B cell (primary cell): Measurements from ENCODE around the gene LRRC74A. TPM values are rescaled to one million over a fixed set of nuclear protein-coding genes. Genes with fewer than 3 reads are reported as not detected.

ENCODE experiments used
- ATAC-seq: fragments of 200-7000 bp; cut with Tn5 transposase; one replicate; pipeline ENCODE4 v1.10.0; 2021; ENCODE audit warnings: low read depth, mild to moderate bottlenecking, moderate number of reproducible peaks, moderate library complexity
- CTCF ChIA-PET: fragments of 350-600 bp; sonication (Branson Sonifier 250); formaldehyde crosslinking; loops from one replicate; lab custom pipeline; 2021; ENCODE audit warnings: antibody characterized with exemption, inconsistent platforms; lab: Charles Lee
- POLR2A ChIA-PET: fragments of 350-600 bp; sonication (Branson Sonifier 250); formaldehyde crosslinking; loops from one replicate; lab custom pipeline; 2021; ENCODE audit warnings: antibody characterized with exemption; lab: Charles Lee
- DNase-seq: peaks from one replicate; pipeline ENCODE4 v3.0.0; 2013
- H2AFZ ChIP-seq: 2 replicates; pipeline ENCODE4 v1.6.1; 2012; ENCODE audit warnings: mild to moderate bottlenecking, low read depth, low read length; ENCODE audit not compliant: insufficient read depth, poor library complexity, severe bottlenecking
- H3K27ac ChIP-seq, 2 donors: 1 replicate in 1 of 2; 2 replicates in 1 of 2; pipeline ENCODE4 v1.5.1; 2012 to 2013; ENCODE audit warnings: low read length in 2 of 2, mild to moderate bottlenecking in 2 of 2, moderate library complexity in 1 of 2
- H3K27me3 ChIP-seq, 4 experiments: fragments of 200-600 bp in 1 of 4; sonication (generic) in 1 of 4; replicated peaks in 1 of 4; 1 replicate in 2 of 4; 2 replicates in 2 of 4; pipeline versions ENCODE4 v1.6.1 to v1.7.0; 2013 to 2016; ENCODE audit warnings: low read length in 3 of 4, mild to moderate bottlenecking in 2 of 4, mixed read lengths in 1 of 4, moderate library complexity in 1 of 4; ENCODE audit not compliant: insufficient read depth in 4 of 4, control insufficient read depth in 3 of 4; ENCODE audit errors: control extremely low read depth in 1 of 4
- H3K36me3 ChIP-seq, 2 experiments: replicated peaks in 1 of 2; 1 replicate in 1 of 2; 2 replicates in 1 of 2; pipeline versions ENCODE4 v1.6.1 to v1.7.1; 2013; ENCODE audit warnings: low read length in 1 of 2; ENCODE audit not compliant: insufficient read depth in 2 of 2, control insufficient read depth in 1 of 2; ENCODE audit errors: control extremely low read depth in 1 of 2, extremely low read depth in 1 of 2
- H3K4me1 ChIP-seq, 2 donors: fragments of 200-600 bp in 1 of 2; sonication (generic) in 1 of 2; 1 replicate in 1 of 2; 2 replicates in 1 of 2; pipeline versions ENCODE4 v1.5.1 to v1.6.1; 2013 to 2017; ENCODE audit warnings: low read length in 2 of 2; ENCODE audit not compliant: control insufficient read depth in 2 of 2, insufficient read depth in 2 of 2
- H3K4me2 ChIP-seq: replicated peaks from 2 replicates; pipeline ENCODE3; 2012; ENCODE audit warnings: mild to moderate bottlenecking, low read depth, low read length; ENCODE audit not compliant: poor library complexity, severe bottlenecking
- H3K4me3 ChIP-seq, 5 experiments: fragments of 200-600 bp in 1 of 5; sonication (generic) in 1 of 5; 1 replicate in 3 of 5; 2 replicates in 2 of 5; pipeline versions ENCODE4 v1.5.1 to v1.7.0; 2011 to 2016; ENCODE audit warnings: low read length in 4 of 5, mild to moderate bottlenecking in 4 of 5, low read depth in 2 of 5, control low read depth in 1 of 5, moderate library complexity in 1 of 5; ENCODE audit not compliant: insufficient read depth in 1 of 5; ENCODE audit errors: control extremely low read depth in 1 of 5, extremely low read depth in 1 of 5
- H3K79me2 ChIP-seq: fragments of 200-600 bp; sonication (generic); one replicate; pipeline ENCODE4 v1.6.0; 2016; ENCODE audit warnings: low read length; ENCODE audit not compliant: control insufficient read depth, insufficient read depth
- H3K9ac ChIP-seq: fragments of 200-600 bp; sonication (generic); 2 replicates; pipeline ENCODE4 v1.6.1; 2017; ENCODE audit warnings: mild to moderate bottlenecking, low read length, moderate library complexity
- H3K9me3 ChIP-seq, 3 donors: one replicate each; pipeline versions ENCODE4 v1.6.1 to v1.7.1; 2013; ENCODE audit warnings: low read length in 2 of 3; ENCODE audit not compliant: control insufficient read depth in 2 of 3, insufficient read depth in 1 of 3; ENCODE audit errors: control extremely low read depth in 1 of 3
- H4K20me1 ChIP-seq: 2 replicates; pipeline ENCODE4 v1.6.0; 2012; ENCODE audit warnings: mild to moderate bottlenecking, low read length; ENCODE audit not compliant: insufficient read depth, control insufficient read depth, poor library complexity, severe bottlenecking
- H3K27ac Mint-ChIP-seq: one replicate; pipeline ENCODE4 v1.8.0; 2021; ENCODE audit warnings: mixed read lengths
- H3K27me3 Mint-ChIP-seq: one replicate; pipeline ENCODE4 v1.8.0; 2021; ENCODE audit warnings: mixed read lengths
- H3K4me1 Mint-ChIP-seq: one replicate; pipeline ENCODE4 v1.8.0; 2021; ENCODE audit warnings: mixed read lengths
- H3K4me3 Mint-ChIP-seq: one replicate; pipeline ENCODE4 v1.8.0; 2021; ENCODE audit warnings: mixed read lengths
- H3K9me3 Mint-ChIP-seq: one replicate; pipeline ENCODE4 v1.8.0; 2022; ENCODE audit warnings: mixed read lengths; ENCODE audit not compliant: insufficient read depth
- EZH2 ChIP-seq: IDR thresholded peaks from 2 replicates; pipeline ENCODE4 v1.6.1; 2012; ENCODE audit warnings: borderline replicate concordance, low read depth, mild to moderate bottlenecking, moderate library complexity, low read length; ENCODE audit not compliant: insufficient read depth, poor library complexity, severe bottlenecking
- WGBS: methylation state at CpG from one replicate; pipeline ENCODE4 v1.1.5; 2013; ENCODE audit warnings: missing lambda C conversion rate; ENCODE audit not compliant: insufficient coverage; 5-methylcytosine and 5-hydroxymethylcytosine counted together
- intact Hi-C: fragments of 100-400 bp; cut with micrococcal nuclease; formaldehyde crosslinking; loops from one replicate; pipeline ENCODE4 v1.10.0; 2022
- polyA plus RNA-seq: library from polyadenylated mRNA; depleted of rRNA; stranded (reverse); fragments of >200 nt; gene quantifications from 2 replicates; pipeline ENCODE4 v1.2.3, GENCODE V29; 2012
- total RNA-seq, 2 donors: library from RNA; stranded (reverse); fragments of 120-200 nt in 1 of 2; gene quantifications; 1 replicate in 1 of 2; 2 replicates in 1 of 2; pipeline versions ENCODE4 v1.2.3 to v1.2.4, GENCODE V29; 2013 to 2022
- TF ChIP-seq, protein P1 (sequence below): fragments of 200-600 bp; IDR thresholded peaks from one replicate; pipeline ENCODE4 v1.8.0; 2022; ENCODE audit warnings: antibody characterized with exemption, mild to moderate bottlenecking

Gene LRRC74A
- total and polyA plus RNA-seq, 2 donors (not counting 1 experiment from before 2014, with no cell fraction given): not detected

DNA sequence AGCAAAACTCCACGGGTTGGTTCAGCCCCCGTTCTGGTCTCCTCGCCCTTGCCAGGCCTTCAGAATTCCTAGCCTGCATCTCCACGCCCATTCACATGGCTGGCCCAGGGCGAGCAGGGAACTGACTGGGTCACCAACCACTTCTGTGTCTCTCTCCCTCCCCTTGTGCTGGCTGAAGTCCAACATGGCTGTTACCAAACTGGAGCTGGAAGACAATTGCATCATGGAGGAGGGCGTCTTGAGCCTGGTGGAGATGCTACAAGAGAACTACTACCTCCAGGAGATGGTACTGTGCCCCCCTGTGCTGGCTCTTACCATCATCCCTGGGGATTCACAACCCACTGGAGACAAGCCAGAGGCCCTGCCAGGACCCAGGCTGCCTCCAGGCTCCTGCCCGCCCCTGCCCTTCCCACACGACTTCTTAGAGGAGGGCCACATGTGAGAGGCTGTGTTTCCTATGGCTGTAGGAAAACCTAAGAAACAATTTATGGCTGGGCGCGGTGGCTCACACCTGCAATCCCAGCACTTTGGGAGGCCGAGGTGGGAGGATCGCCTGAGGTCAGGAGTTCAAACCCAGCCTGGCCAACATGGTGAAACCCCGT lies 9.9 kb downstream of the LRRC74A start:
- no peak overlapping the region for H3K4me2 ChIP-seq
- no peaks in the 10 kb centered on the region for H3K4me1 ChIP-seq
- no peak overlapping the region for H3K4me3 ChIP-seq
- ATAC-seq: no peak
- no peak for TF ChIP-seq EZH2
- TF ChIP-seq, protein P1, sequence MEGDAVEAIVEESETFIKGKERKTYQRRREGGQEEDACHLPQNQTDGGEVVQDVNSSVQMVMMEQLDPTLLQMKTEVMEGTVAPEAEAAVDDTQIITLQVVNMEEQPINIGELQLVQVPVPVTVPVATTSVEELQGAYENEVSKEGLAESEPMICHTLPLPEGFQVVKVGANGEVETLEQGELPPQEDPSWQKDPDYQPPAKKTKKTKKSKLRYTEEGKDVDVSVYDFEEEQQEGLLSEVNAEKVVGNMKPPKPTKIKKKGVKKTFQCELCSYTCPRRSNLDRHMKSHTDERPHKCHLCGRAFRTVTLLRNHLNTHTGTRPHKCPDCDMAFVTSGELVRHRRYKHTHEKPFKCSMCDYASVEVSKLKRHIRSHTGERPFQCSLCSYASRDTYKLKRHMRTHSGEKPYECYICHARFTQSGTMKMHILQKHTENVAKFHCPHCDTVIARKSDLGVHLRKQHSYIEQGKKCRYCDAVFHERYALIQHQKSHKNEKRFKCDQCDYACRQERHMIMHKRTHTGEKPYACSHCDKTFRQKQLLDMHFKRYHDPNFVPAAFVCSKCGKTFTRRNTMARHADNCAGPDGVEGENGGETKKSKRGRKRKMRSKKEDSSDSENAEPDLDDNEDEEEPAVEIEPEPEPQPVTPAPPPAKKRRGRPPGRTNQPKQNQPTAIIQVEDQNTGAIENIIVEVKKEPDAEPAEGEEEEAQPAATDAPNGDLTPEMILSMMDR: no peak
- no peaks in the 10 kb centered on the region for H3K4me1 Mint-ChIP-seq
- WGBS: 90% methylated on average over 11 of the region's 13 CpGs
- peaks cover 17% of the 10 kb centered on the region for H3K27me3 Mint-ChIP-seq
- ChIA-PET POLR2A (no interaction called here), CTCF (no interaction called here)
- intact Hi-C loops: no loop called here
- H3K27me3 ChIP-seq: peaks cover 0 to 4% (median 1%) of the 10 kb centered on the region in 4 experiments
- H3K9me3 ChIP-seq: no peaks in the 10 kb centered on the region
- no peaks in the 10 kb centered on the region for H4K20me1 ChIP-seq
- no peak overlapping the region for H3K9ac ChIP-seq
- no peaks in the 10 kb centered on the region for H3K36me3 ChIP-seq
- H3K27ac ChIP-seq: no peak overlapping the region
- H3K9me3 Mint-ChIP-seq: no peaks in the 10 kb centered on the region
- DNase-seq: no peak
- H3K79me2 ChIP-seq: no peaks in the 10 kb centered on the region
- no peak overlapping the region for H3K27ac Mint-ChIP-seq
- H2AFZ ChIP-seq: no peak overlapping the region
- H3K4me3 Mint-ChIP-seq: no peak overlapping the region

DNA sequence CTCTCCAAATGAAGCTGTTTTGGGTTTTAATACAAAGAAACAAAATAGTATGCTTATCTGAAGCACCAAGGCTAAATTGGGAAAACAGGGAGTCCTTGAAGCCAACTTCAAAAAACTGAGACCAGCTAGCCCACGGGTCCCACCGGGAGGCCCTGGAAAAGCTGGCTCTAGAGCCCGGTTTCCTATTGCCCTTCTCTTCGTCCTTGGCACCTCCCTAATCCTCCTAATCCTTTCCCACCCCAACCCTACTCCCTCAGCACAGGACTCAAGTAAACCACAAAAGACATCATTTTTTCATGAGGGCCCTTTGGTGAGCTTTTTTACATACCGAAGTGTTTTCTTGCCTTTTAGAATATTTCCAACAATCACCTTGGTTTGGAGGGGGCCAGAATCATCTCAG lies 11.3 kb downstream of the LRRC74A start:
- CTCF ChIA-PET: interaction anchor here (0.6 kb wide), 1 partner anchor 818 kb away, joined by 3 read pairs; no protein-coding TSS in a partner anchor
- Histone ChIP-seq H3K9me3 (no peaks in the 10 kb centered on the region), H3K27ac (no peak overlapping the region), H3K4me3 (no peak overlapping the region), H3K4me2 (no peak overlapping the region), H3K9ac (no peak overlapping the region), H3K36me3 (no peaks in the 10 kb centered on the region), H3K4me1 (no peaks in the 10 kb centered on the region), H2AFZ (no peak overlapping the region), H3K79me2 (no peaks in the 10 kb centered on the region), H4K20me1 (no peaks in the 10 kb centered on the region), H3K27me3 (peaks cover 0 to 5% (median 2%) of the 10 kb centered on the region in 4 experiments)
- intact Hi-C loops: no loop called here
- no peak for DNase-seq
- POLR2A ChIA-PET: no interaction called here
- Mint-ChIP-seq H3K4me1 (no peaks in the 10 kb centered on the region), H3K27me3 (peaks cover 24% of the 10 kb centered on the region), H3K4me3 (no peak overlapping the region), H3K27ac (no peak overlapping the region), H3K9me3 (no peaks in the 10 kb centered on the region)
- TF ChIP-seq, protein P1: no peak
- TF ChIP-seq EZH2: no peak
- WGBS: 85% methylated on average over 4 of the region's 5 CpGs
- ATAC-seq: no peak
